22Rv1 (cell line): Measurements from ENCODE around the gene RASSF5.

Experiments
- H3K27ac ChIP-seq: fragments of 450-650 bp; 2 replicates; pipeline ENCODE4 v1.5.1; 2017
- CTCF ChIP-seq: fragments of 450-650 bp; IDR thresholded peaks from 2 replicates; pipeline ENCODE4 v1.5.1; 2017; ENCODE audit warnings: mild to moderate bottlenecking
- ZFX ChIP-seq: fragments of 450-650 bp; IDR thresholded peaks from 2 replicates; pipeline ENCODE4 v1.6.1; 2017; ENCODE audit warnings: antibody characterized with exemption, borderline replicate concordance

RASSF5 gene

GRCh38 chr1:206491616-206492015 lies 15.7 kb upstream of the RASSF5 start:
- TF ChIP-seq ZFX (no peak), CTCF (no peak)
- H3K27ac ChIP-seq, result no peak overlapping the region

GRCh38 chr1:206492589-206492988 lies 14.7 kb upstream of the RASSF5 start:
- no peak for TF ChIP-seq CTCF
- TF ChIP-seq ZFX, result no peak
- H3K27ac ChIP-seq, result no peak overlapping the region

- TF ChIP-seq ZFX (no peak), CTCF (no peak)
- no peak overlapping the region for H3K27ac ChIP-seq
Measured at GRCh38 chr1:206493279-206493678, 14.1 kb upstream of the RASSF5 start.

- no peak for TF ChIP-seq CTCF
- TF ChIP-seq ZFX, result no peak
- no peak overlapping the region for H3K27ac ChIP-seq
Measured at GRCh38 chr1:206495011-206495461, 12.3 kb upstream of the RASSF5 start.

GRCh38 chr1:206495493-206496046 lies 11.8 kb upstream of the RASSF5 start:
- TF ChIP-seq CTCF, result no peak
- TF ChIP-seq ZFX, result no peak
- no peak overlapping the region for H3K27ac ChIP-seq

GRCh38 chr1:206496131-206496793 lies 11.1 kb upstream of the RASSF5 start:
- TF ChIP-seq CTCF (no peak), ZFX (no peak)
- no peak overlapping the region for H3K27ac ChIP-seq

GRCh38 chr1:206497363-206497762 lies 10.0 kb upstream of the RASSF5 start:
- TF ChIP-seq ZFX (no peak), CTCF (no peak)
- no peak overlapping the region for H3K27ac ChIP-seq
